Dendritic cell treated with granulocyte-macrophage colony-stimulating factor and Interleukin-4, amounts not matched to agents 40 ng/mL and 50 ng/mL, for 4 days (primary cell): ENCODE results near the gene CACNB1.
A peak's percentile ranks its signal among the peaks of the same experiment; 100 is the strongest.
"Not testable (repeated sequence)": the region's sequence is repeated elsewhere in the genome, so short reads cannot be mapped to it uniquely, and the experiment has no call there.

Experiments used
- H3K27ac Mint-ChIP-seq: one replicate; pipeline ENCODE4 v1.8.0; 2022; ENCODE audit warnings: mild to moderate bottlenecking, mixed read lengths
- H3K27me3 Mint-ChIP-seq: one replicate; pipeline ENCODE4 v1.8.0; 2022; ENCODE audit warnings: mild to moderate bottlenecking, mixed read lengths
- H3K36me3 Mint-ChIP-seq: one replicate; pipeline ENCODE4 v1.8.0; 2022; ENCODE audit warnings: low read depth, mixed read lengths
- H3K4me1 Mint-ChIP-seq: one replicate; pipeline ENCODE4 v1.8.0; 2022; ENCODE audit warnings: low read depth, mixed read lengths
- H3K4me3 Mint-ChIP-seq: one replicate; pipeline ENCODE4 v1.8.0; 2022; ENCODE audit warnings: mild to moderate bottlenecking, moderate library complexity, mixed read lengths
- H3K9me3 Mint-ChIP-seq: one replicate; pipeline ENCODE4 v1.8.0; 2022; ENCODE audit warnings: mixed read lengths
- intact Hi-C: fragments of 100-400 bp; cut with micrococcal nuclease; formaldehyde crosslinking; loops from one replicate; pipeline ENCODE4 v1.15.0; 2022

CACNB1 gene

DNA sequence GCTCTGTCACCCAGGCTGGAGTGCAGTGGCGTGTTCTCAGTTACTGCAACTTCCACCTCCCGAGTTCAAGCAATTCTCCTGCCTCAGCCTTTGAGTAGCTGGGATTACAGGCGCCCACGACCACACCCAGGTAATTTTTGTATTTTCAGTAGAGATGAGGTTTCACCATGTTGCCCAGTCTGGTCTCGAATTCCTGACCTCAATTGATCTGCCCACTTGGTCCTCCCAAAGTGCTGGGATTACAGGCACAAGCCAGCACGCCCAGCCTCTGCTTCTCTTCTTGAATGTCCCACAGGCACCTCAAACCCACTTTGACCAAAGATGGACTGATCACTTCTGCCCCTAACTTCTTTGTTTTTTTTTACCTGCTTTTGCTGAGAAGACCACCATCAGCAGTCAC is 26.9 kb downstream of the CACNB1 start:
- H3K36me3 Mint-ChIP-seq: no peaks in the 10 kb centered on the region

GRCh38 chr17:39170109-39170508 is 27.4 kb downstream of the CACNB1 start:
- no peaks in the 10 kb centered on the region for H3K9me3 Mint-ChIP-seq
- peak overlapping the region; percentile 49 for H3K27ac Mint-ChIP-seq
- H3K27me3 Mint-ChIP-seq: peaks cover 30% of the 10 kb centered on the region
- H3K36me3 Mint-ChIP-seq: no peaks in the 10 kb centered on the region
- peaks cover 59% of the 10 kb centered on the region for H3K4me1 Mint-ChIP-seq
- no peak overlapping the region for H3K4me3 Mint-ChIP-seq
- intact Hi-C loops: no loop called here

More for the DNA sequence above, 26.9 kb downstream of the CACNB1 start:
- H3K27me3 Mint-ChIP-seq: peaks cover 28% of the 10 kb centered on the region
- H3K9me3 Mint-ChIP-seq: no peaks in the 10 kb centered on the region
- peaks cover 60% of the 10 kb centered on the region for H3K4me1 Mint-ChIP-seq
- intact Hi-C loops: no loop called here
- no peak overlapping the region for H3K4me3 Mint-ChIP-seq
- H3K27ac Mint-ChIP-seq: peak overlapping the region; percentile 49

GRCh38 chr17:39169518-39169917 is 28.0 kb downstream of the CACNB1 start:
- Mint-ChIP-seq H3K27me3 (peaks cover 32% of the 10 kb centered on the region), H3K4me3 (no peak overlapping the region), H3K36me3 (peaks cover 4% of the 10 kb centered on the region), H3K9me3 (no peaks in the 10 kb centered on the region), H3K27ac (no peak overlapping the region), H3K4me1 (peaks cover 59% of the 10 kb centered on the region)
- intact Hi-C loops: loop anchor here (5.0 kb wide), 1 partner anchor 33 kb away; the partner anchor contains the start of gene RPL19

- Mint-ChIP-seq H3K4me3 (no peak overlapping the region), H3K27me3 (peaks cover 31% of the 10 kb centered on the region), H3K4me1 (peaks cover 63% of the 10 kb centered on the region), H3K36me3 (peaks cover 6% of the 10 kb centered on the region), H3K27ac (no peak overlapping the region), H3K9me3 (no peaks in the 10 kb centered on the region)
- intact Hi-C loops: loop anchor here (5.0 kb wide), 1 partner anchor 33 kb away; the partner anchor contains the start of gene RPL19
Observed at GRCh38 chr17:39169101-39169500, 28.4 kb downstream of the CACNB1 start.

DNA sequence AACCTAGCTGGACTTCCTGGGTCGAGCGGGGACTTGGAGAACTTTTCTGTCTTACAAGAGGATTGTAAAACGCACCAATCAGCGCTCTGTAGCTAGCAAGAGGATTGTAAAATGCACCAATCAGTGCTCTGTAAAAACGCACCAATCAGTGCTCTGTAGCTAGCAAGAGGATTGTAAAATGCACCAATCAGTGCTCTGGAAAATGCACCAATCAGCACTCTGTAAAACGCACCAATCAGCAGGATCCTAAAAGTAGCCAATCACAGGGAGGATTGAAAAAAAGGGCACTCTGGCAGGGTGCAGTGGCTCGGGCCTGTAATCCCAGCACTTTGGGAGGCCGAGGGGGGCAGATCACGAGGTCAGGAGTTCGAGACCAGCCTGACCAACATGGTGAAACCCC is 29.0 kb downstream of the CACNB1 start:
- Mint-ChIP-seq H3K4me1 (peaks cover 66% of the 10 kb centered on the region), H3K27ac (peak overlapping the region; percentile 45), H3K27me3 (peaks cover 30% of the 10 kb centered on the region)
- intact Hi-C loops: loop anchor here (5.0 kb wide), 1 partner anchor 34 kb away; the partner anchor contains the start of gene RPL19
- H3K9me3 Mint-ChIP-seq, H3K36me3 Mint-ChIP-seq, H3K4me3 Mint-ChIP-seq: not testable (repeated sequence)

- peaks cover 6% of the 10 kb centered on the region for H3K36me3 Mint-ChIP-seq
- peak overlapping the region; percentile 45 for H3K27ac Mint-ChIP-seq
- peak overlapping the region; percentile 9 for H3K4me3 Mint-ChIP-seq
- H3K9me3 Mint-ChIP-seq: no peaks in the 10 kb centered on the region
- intact Hi-C loops: loop anchor here (5.0 kb wide), 1 partner anchor 35 kb away; the partner anchor contains the start of gene RPL19
- peaks cover 66% of the 10 kb centered on the region for H3K4me1 Mint-ChIP-seq
- peaks cover 27% of the 10 kb centered on the region for H3K27me3 Mint-ChIP-seq
Observed at GRCh38 chr17:39167476-39167875, 30.0 kb downstream of the CACNB1 start.

DNA sequence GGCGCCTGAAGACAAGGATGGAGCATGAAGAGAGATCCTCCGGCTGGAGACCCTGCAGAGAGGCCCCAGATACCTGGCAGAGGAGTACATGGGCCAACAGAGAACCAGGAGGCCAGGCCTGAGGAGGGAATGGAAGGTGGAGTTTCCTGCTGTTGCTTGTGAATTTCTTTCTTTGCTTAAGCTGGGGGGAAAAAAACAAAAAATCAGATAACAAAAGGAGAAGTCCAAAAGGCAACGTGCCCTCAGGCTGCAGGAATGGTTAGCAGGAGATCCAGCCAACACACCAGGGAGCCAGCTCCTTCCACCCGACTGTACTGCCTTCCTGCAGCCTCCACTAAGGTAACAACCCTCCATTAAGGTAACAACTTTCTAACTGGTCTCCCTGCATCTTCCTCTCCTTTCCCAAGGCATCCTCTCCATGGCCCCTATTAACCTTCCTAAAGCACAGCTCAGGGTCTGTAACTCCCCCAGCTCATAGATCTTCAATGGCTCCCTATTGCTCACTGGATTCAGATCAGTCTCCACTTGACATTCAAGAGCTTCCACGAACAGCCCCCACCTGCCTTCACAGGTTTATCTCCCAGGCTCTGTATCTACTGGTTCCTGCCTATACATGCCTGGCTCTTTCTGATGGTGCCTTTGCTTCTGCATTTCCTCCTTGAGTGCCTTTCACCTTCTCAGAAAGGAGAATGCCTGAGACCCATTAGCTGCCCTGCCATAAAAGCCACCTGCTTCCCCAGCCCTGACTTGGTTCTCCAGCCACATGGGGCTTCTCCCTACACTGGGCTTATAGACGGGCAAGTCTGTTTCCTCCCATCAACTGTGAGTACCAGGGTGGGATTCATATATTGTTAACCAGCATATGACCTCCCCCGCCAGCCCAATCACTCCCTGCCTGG is 30.8 kb downstream of the CACNB1 start:
- Mint-ChIP-seq H3K27me3 (peaks cover 27% of the 10 kb centered on the region), H3K4me1 (peaks cover 60% of the 10 kb centered on the region), H3K9me3 (no peaks in the 10 kb centered on the region), H3K27ac (peak overlapping the region; percentile 45), H3K36me3 (peaks cover 6% of the 10 kb centered on the region), H3K4me3 (peak overlapping the region; percentile 80)
- intact Hi-C loops: loop anchor here (5.0 kb wide), 1 partner anchor 36 kb away; the partner anchor contains the start of gene RPL19

DNA sequence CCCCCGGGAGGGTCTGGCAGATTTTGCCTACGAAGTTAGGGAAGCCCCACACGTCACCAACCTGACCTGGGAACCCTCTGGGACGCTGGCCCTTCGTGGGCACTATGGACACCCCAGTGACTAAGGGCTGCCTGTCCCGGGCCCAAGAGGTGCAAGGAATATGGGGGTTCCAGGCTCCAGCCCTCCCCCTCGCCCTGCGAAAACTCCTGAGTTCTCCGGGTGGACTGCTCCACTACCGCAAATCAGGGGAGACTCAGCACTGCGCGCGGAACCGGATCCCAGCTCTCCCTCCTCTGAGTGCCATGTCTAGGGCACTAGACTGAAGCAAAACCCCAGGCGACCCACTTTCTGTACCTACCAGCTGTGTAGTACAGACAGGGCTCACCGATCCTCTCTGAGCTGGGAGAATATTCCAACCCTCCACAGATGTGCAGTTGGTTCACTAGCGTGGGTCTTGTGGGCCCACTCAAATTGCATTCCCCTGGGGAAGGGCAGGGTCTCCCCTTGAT is 31.6 kb downstream of the CACNB1 start, which contains the start of gene ARL5C:
TSS of gene ARL5C (minus strand) at position 321 of the 509 bp plus-strand sequence. CDS start 401 bp downstream, outside the sequence.
- Mint-ChIP-seq H3K36me3 (peaks cover 6% of the 10 kb centered on the region), H3K27ac (peak within 1 kb of the TSS; percentile 45), H3K27me3 (peaks cover 27% of the 10 kb centered on the region), H3K9me3 (no peaks in the 10 kb centered on the region), H3K4me3 (peak within 1 kb of the TSS; percentile 80), H3K4me1 (peaks cover 67% of the 10 kb centered on the region)
- intact Hi-C loops: loop anchor here (5.0 kb wide), 1 partner anchor 36 kb away; the partner anchor contains the start of gene RPL19

- intact Hi-C loops: loop anchor here (5.0 kb wide), 1 partner anchor 37 kb away; the partner anchor contains the start of gene RPL19
- Mint-ChIP-seq H3K9me3 (no peaks in the 10 kb centered on the region), H3K4me3 (peak overlapping the region; percentile 80), H3K27me3 (peaks cover 27% of the 10 kb centered on the region), H3K36me3 (peaks cover 6% of the 10 kb centered on the region), H3K27ac (peak overlapping the region; percentile 45), H3K4me1 (peaks cover 68% of the 10 kb centered on the region)
Observed at GRCh38 chr17:39165178-39165840, 32.2 kb downstream of the CACNB1 start.

DNA sequence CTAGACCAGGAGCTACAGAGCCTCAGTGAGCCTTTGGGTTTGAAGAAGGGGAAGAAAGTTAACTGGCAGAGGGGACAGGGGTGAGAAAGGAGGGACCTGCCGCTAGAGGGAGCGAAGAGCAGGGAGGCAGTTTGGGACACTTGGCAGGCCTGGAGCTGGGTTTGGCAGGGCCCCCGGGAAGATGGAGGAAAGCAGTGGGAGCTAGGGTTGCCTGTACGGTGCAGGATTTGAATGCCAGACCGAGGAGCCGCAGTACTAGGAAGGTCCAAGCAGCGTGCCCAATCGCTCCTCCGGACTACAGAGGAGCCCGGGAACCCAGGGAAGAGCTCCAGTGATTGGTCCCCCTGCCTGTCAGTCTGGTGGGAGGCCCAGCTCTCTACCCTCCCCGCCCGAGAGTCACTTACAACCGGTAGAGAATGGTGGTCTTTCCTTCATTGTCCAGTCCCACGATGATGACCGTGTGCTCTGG is 32.8 kb downstream of the CACNB1 start:
- peaks cover 6% of the 10 kb centered on the region for H3K36me3 Mint-ChIP-seq
- peaks cover 64% of the 10 kb centered on the region for H3K4me1 Mint-ChIP-seq
- peak overlapping the region; percentile 45 for H3K27ac Mint-ChIP-seq
- peak overlapping the region; percentile 80 for H3K4me3 Mint-ChIP-seq
- intact Hi-C loops: loop anchor here (5.0 kb wide), 2 partner anchors 38 to 78 kb away; partner anchors contain the start of gene RPL19
- no peaks in the 10 kb centered on the region for H3K9me3 Mint-ChIP-seq
- peaks cover 24% of the 10 kb centered on the region for H3K27me3 Mint-ChIP-seq

DNA sequence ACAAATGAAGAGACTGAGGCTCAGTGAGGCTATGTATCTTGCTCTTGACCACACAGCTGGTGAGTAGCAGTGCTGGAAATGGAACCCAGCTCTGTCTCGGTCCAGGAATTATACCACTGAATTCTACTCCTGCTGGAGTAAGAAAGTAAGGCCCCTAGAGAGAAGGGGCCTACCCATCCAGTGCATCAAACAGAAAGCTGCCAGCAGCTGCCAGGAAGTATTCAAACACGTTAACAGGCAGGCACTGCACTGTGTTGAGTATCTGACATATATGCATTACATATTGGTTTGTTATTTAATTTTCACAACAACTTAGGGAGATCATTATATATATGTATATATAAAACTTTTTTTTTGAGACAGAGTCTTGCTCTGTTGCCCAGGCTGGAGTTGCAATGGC is 35.5 kb downstream of the CACNB1 start:
- Mint-ChIP-seq H3K9me3 (no peaks in the 10 kb centered on the region), H3K4me3 (no peak overlapping the region), H3K36me3 (peaks cover 6% of the 10 kb centered on the region), H3K27ac (no peak overlapping the region), H3K4me1 (peaks cover 46% of the 10 kb centered on the region), H3K27me3 (peaks cover 17% of the 10 kb centered on the region)
- intact Hi-C loops: loop anchor here (5.0 kb wide), 1 partner anchor 80 kb away; no protein-coding TSS in a partner anchor

DNA sequence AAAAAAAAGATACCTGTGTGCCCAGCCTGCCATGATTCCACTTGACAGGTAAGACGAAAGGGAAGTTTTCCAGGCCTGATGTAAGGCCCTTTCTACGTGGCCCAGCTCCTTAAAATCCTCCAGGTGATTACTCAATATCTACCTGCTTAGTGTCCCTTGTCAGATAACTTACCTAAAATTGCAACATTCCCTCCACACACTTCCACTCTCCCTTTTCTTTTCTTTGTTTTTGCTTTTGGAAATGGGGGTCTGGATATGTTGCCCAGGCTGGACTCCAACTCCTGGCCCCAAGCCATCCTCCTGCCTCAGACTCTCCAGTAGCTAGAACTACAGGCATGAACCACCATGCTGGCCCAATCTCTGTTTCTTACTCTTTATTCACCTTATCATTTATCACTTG is 38.8 kb downstream of the CACNB1 start:
- Mint-ChIP-seq H3K36me3 (peaks cover 8% of the 10 kb centered on the region), H3K4me3 (no peak overlapping the region), H3K4me1 (peaks cover 22% of the 10 kb centered on the region), H3K27me3 (no peaks in the 10 kb centered on the region), H3K27ac (no peak overlapping the region), H3K9me3 (no peaks in the 10 kb centered on the region)
- intact Hi-C loops: no loop called here

DNA sequence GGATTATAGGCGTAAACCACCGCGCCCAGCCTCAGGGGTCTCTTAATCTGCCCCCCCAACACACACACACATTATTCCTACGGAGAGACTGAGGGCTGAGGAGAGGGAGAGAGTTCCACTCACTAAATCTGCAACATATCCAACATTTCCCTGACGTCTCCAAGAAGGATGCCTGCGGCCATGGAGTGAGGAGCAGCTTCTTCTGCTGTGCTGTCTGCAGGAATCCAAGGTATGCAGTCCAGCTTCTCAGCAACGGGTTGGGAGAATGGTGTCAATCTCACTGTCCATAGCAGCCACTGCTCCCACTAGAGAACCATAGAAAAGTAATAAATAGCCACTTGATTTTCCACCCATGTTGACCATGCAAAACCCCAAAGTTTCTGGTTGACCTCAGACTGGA is 41.0 kb downstream of the CACNB1 start:
- no peak overlapping the region for H3K27ac Mint-ChIP-seq
- H3K4me1 Mint-ChIP-seq: peaks cover 42% of the 10 kb centered on the region
- H3K36me3 Mint-ChIP-seq: peaks cover 8% of the 10 kb centered on the region
- H3K27me3 Mint-ChIP-seq: peaks cover 10% of the 10 kb centered on the region
- no peak overlapping the region for H3K4me3 Mint-ChIP-seq
- intact Hi-C loops: no loop called here
- no peaks in the 10 kb centered on the region for H3K9me3 Mint-ChIP-seq
